Peyer's patch (tissue), 4 donors: ENCODE results near the gene MGAT2. TPM values are rescaled to one million over a fixed set of nuclear protein-coding genes. Genes with fewer than 3 reads are reported as not detected.
A peak's percentile ranks its signal among the peaks of the same experiment; 100 is the strongest.

Experiments used
- DNase-seq, 3 donors: peaks; one replicate each; pipeline ENCODE4 v3.0.0-alpha.2; 2017 to 2019
- H3K27ac ChIP-seq, 4 donors: fragments of 200-600 bp; sonication (generic); one replicate each; pipeline ENCODE4 v1.5.1; 2016 to 2019
- H3K27me3 ChIP-seq, 2 donors: fragments of 200-600 bp; sonication (generic); one replicate each; pipeline ENCODE4 v1.5.1; 2019
- H3K36me3 ChIP-seq, 3 donors: fragments of 200-600 bp; sonication (generic); one replicate each; pipeline ENCODE4 v1.5.1; 2016 to 2019
- H3K4me1 ChIP-seq, 4 donors: fragments of 200-600 bp; sonication (generic); one replicate each; pipeline ENCODE4 v1.5.1; 2016 to 2019
- H3K4me3 ChIP-seq, 4 donors: fragments of 200-600 bp; sonication (generic); 1 replicate in 3 of 4; 2 replicates in 1 of 4; pipeline ENCODE4 v1.5.1; 2016 to 2019; ENCODE audit warnings: mild to moderate bottlenecking in 1 of 4
- H3K9me3 ChIP-seq, 4 donors: fragments of 200-600 bp; sonication (generic); one replicate each; pipeline ENCODE4 v1.5.1; 2016 to 2019; ENCODE audit warnings: mild to moderate bottlenecking in 1 of 4
- CTCF ChIP-seq, 6 experiments: fragments of 450-650 bp in 4 of 6; fragments of 200-600 bp in 2 of 6; sonication (generic) in 1 of 6; IDR thresholded peaks; one replicate each; pipeline ENCODE4 v1.5.1; 2017 to 2019; ENCODE audit warnings: antibody characterized with exemption in 6 of 6, mild to moderate bottlenecking in 3 of 6, moderate library complexity in 1 of 6
- POLR2A ChIP-seq, 2 donors: fragments of 450-650 bp; IDR thresholded peaks; one replicate each; pipeline ENCODE4 v1.5.1; 2017; ENCODE audit warnings: antibody characterized with exemption in 2 of 2, mild to moderate bottlenecking in 2 of 2, moderate library complexity in 2 of 2
- total RNA-seq, 4 donors: library from RNA; depleted of rRNA; stranded (reverse); fragments of >200 nt; gene quantifications; one replicate each; pipeline ENCODE4 v1.1.0, GENCODE V29; 2016

The MGAT2 gene
- total RNA-seq, 4 donors from 2014 or later, result 12.4 to 76.4 (median 39.6) TPM

- Histone ChIP-seq H3K9me3 (no peaks in the 10 kb centered on the region), H3K4me1 (peaks cover 0 to 48% (median 14%) of the 10 kb centered on the region in 4 donors), H3K27me3 (no peaks in the 10 kb centered on the region), H3K36me3 (peaks cover 0 to 21% (median 0%) of the 10 kb centered on the region in 3 donors), H3K27ac (peak overlapping the region in 3 of 4 donors; percentile 94 to 98 (median 95)), H3K4me3 (peak overlapping the region; percentile 79 to 95 (median 87))
- no peak for DNase-seq
- TF ChIP-seq CTCF (IDR thresholded peaks at IDR 0.05) (no peak), POLR2A (IDR thresholded peaks at IDR 0.05) (no peak)
Measured at GRCh38 chr14:49622022-49622607, 1.5 kb downstream of the MGAT2 start.

- Histone ChIP-seq H3K4me1 (peaks cover 0 to 48% (median 14%) of the 10 kb centered on the region in 4 donors), H3K36me3 (peaks cover 0 to 10% (median 0%) of the 10 kb centered on the region in 3 donors), H3K27me3 (no peaks in the 10 kb centered on the region), H3K4me3 (peak overlapping the region in 2 of 4 donors; percentile 13 to 93), H3K27ac (peak overlapping the region in 2 of 4 donors; percentile 8 to 43), H3K9me3 (no peaks in the 10 kb centered on the region)
- no peak for DNase-seq
- no peak for TF ChIP-seq POLR2A (IDR thresholded peaks at IDR 0.05)
- no peak for TF ChIP-seq CTCF (IDR thresholded peaks at IDR 0.05)
Measured at GRCh38 chr14:49623387-49623786, 2.8 kb downstream of the MGAT2 start.

- peaks cover 0 to 41% (median 14%) of the 10 kb centered on the region in 4 donors for H3K4me1 ChIP-seq
- H3K36me3 ChIP-seq, result peaks cover 0 to 10% (median 0%) of the 10 kb centered on the region in 3 donors
- H3K27me3 ChIP-seq, result no peaks in the 10 kb centered on the region
- no peak for DNase-seq
- no peak for TF ChIP-seq CTCF (IDR thresholded peaks at IDR 0.05)
- no peak for TF ChIP-seq POLR2A (IDR thresholded peaks at IDR 0.05)
- H3K4me3 ChIP-seq, result peak overlapping the region in 2 of 4 donors; percentile 13 to 93
- no peaks in the 10 kb centered on the region for H3K9me3 ChIP-seq
- peak overlapping the region in 3 of 4 donors; percentile 8 to 43 (median 36) for H3K27ac ChIP-seq
Measured at GRCh38 chr14:49623941-49624839, 3.6 kb downstream of the MGAT2 start.

- Histone ChIP-seq H3K4me1 (peaks cover 0 to 24% (median 13%) of the 10 kb centered on the region in 4 donors), H3K27me3 (no peaks in the 10 kb centered on the region), H3K9me3 (no peaks in the 10 kb centered on the region), H3K27ac (peak overlapping the region; percentile 92 to 99 (median 97)), H3K36me3 (no peaks in the 10 kb centered on the region), H3K4me3 (peak overlapping the region; percentile 82 to 96 (median 86))
- TF ChIP-seq POLR2A (IDR thresholded peaks at IDR 0.05) (peak; percentile 80 to 84), CTCF (IDR thresholded peaks at IDR 0.05) (peak; percentile 63 to 93 (median 80))
- DNase-seq, result peak; percentile 94 to 97 (median 94)
Measured at GRCh38 chr14:49633640-49634546, 13.3 kb downstream of the MGAT2 start.
